Natural killer cell (primary cell): ENCODE data around the gene SOX6. TPM values are rescaled to one million over a fixed set of nuclear protein-coding genes. Genes with fewer than 3 reads are reported as not detected.

Source experiments
- ATAC-seq, 3 donors: fragments of 150-1000 bp in 2 of 3; fragments of 200-7000 bp in 1 of 3; cut with Tn5 transposase; 1 replicate in 1 of 3; 2 replicates in 2 of 3; pipeline ENCODE4 v1.10.0; 2021; ENCODE audit warnings: mild to moderate bottlenecking in 2 of 3, moderate library complexity in 2 of 3
- DNase-seq, 2 donors: peaks; one replicate each; pipeline versions ENCODE4 v3.0.0 to v3.0.0-alpha.2; 2013 to 2021; ENCODE audit warnings: mixed read lengths in 1 of 2
- H3K27ac ChIP-seq: one replicate; pipeline ENCODE4 v1.5.1; 2013; ENCODE audit warnings: mild to moderate bottlenecking, low read length
- H3K27me3 ChIP-seq: one replicate; pipeline ENCODE4 v1.6.1; 2013; ENCODE audit warnings: low read length; ENCODE audit not compliant: control insufficient read depth, insufficient read depth
- H3K36me3 ChIP-seq: one replicate; pipeline ENCODE4 v1.6.1; 2013; ENCODE audit warnings: low read length; ENCODE audit not compliant: control insufficient read depth, insufficient read depth
- H3K4me1 ChIP-seq: one replicate; pipeline ENCODE4 v1.6.1; 2013; ENCODE audit warnings: low read length; ENCODE audit not compliant: control insufficient read depth, insufficient read depth
- H3K4me3 ChIP-seq: one replicate; pipeline ENCODE4 v1.5.1; 2013; ENCODE audit warnings: low read length
- H3K9me3 ChIP-seq: one replicate; pipeline ENCODE4 v1.6.1; 2013; ENCODE audit warnings: low read length; ENCODE audit not compliant: control insufficient read depth, insufficient read depth
- H3K27ac Mint-ChIP-seq, 2 donors: one replicate each; pipeline ENCODE4 v1.8.0; 2022; ENCODE audit warnings: mild to moderate bottlenecking in 2 of 2, mixed read lengths in 2 of 2, moderate library complexity in 1 of 2
- H3K27me3 Mint-ChIP-seq, 2 donors: one replicate each; pipeline ENCODE4 v1.8.0; 2022; ENCODE audit warnings: low read depth in 2 of 2, mixed read lengths in 2 of 2
- H3K36me3 Mint-ChIP-seq: one replicate; pipeline ENCODE4 v1.8.0; 2022; ENCODE audit warnings: mixed read lengths
- H3K4me1 Mint-ChIP-seq, 2 donors: one replicate each; pipeline ENCODE4 v1.8.0; 2022; ENCODE audit warnings: mixed read lengths in 2 of 2
- H3K4me3 Mint-ChIP-seq: one replicate; pipeline ENCODE4 v1.8.0; 2022; ENCODE audit warnings: mild to moderate bottlenecking, moderate library complexity, mixed read lengths
- H3K9me3 Mint-ChIP-seq, 2 donors: one replicate each; pipeline ENCODE4 v1.8.0; 2022; ENCODE audit warnings: mixed read lengths in 2 of 2
- WGBS: methylation state at CpG from one replicate; pipeline ENCODE4 v1.1.7; 2013; ENCODE audit warnings: missing lambda C conversion rate; ENCODE audit not compliant: insufficient coverage; 5-methylcytosine and 5-hydroxymethylcytosine counted together
- intact Hi-C: fragments of 100-400 bp; cut with micrococcal nuclease; formaldehyde crosslinking; loops from one replicate; pipeline ENCODE4 v1.14.2; 2022
- total RNA-seq, 4 donors: library from RNA; stranded (reverse); fragments of 120-200 nt in 1 of 4; gene quantifications; one replicate each; pipeline versions ENCODE4 v1.2.3 to v1.2.4, GENCODE V29; 2013 to 2022
- TF ChIP-seq, protein P1 (sequence below): fragments of 200-600 bp; IDR thresholded peaks from one replicate; pipeline ENCODE4 v1.8.0; 2022; ENCODE audit warnings: antibody characterized with exemption

SOX6 gene
- total RNA-seq, 3 donors from 2014 or later (not counting 1 experiment from before 2014, with no cell fraction given) = 0.27 TPM; not detected in 2

- H3K36me3 Mint-ChIP-seq = no peaks in the 10 kb centered on the region
- no peaks in the 10 kb centered on the region for H3K27me3 ChIP-seq
- intact Hi-C loops = no loop called here
- H3K27ac ChIP-seq = no peak overlapping the region
- TF ChIP-seq, protein P1, sequence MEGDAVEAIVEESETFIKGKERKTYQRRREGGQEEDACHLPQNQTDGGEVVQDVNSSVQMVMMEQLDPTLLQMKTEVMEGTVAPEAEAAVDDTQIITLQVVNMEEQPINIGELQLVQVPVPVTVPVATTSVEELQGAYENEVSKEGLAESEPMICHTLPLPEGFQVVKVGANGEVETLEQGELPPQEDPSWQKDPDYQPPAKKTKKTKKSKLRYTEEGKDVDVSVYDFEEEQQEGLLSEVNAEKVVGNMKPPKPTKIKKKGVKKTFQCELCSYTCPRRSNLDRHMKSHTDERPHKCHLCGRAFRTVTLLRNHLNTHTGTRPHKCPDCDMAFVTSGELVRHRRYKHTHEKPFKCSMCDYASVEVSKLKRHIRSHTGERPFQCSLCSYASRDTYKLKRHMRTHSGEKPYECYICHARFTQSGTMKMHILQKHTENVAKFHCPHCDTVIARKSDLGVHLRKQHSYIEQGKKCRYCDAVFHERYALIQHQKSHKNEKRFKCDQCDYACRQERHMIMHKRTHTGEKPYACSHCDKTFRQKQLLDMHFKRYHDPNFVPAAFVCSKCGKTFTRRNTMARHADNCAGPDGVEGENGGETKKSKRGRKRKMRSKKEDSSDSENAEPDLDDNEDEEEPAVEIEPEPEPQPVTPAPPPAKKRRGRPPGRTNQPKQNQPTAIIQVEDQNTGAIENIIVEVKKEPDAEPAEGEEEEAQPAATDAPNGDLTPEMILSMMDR = no peak
- H3K36me3 ChIP-seq = no peaks in the 10 kb centered on the region
- peaks cover 3 to 6% of the 10 kb centered on the region in 2 donors for H3K9me3 Mint-ChIP-seq
- H3K27ac Mint-ChIP-seq = no peak overlapping the region
- DNase-seq = no peak
- no peak overlapping the region for H3K4me3 ChIP-seq
- WGBS = 74% methylated on average over 3 of the region's 3 CpGs
- H3K4me1 ChIP-seq = no peaks in the 10 kb centered on the region
- no peaks in the 10 kb centered on the region for H3K4me1 Mint-ChIP-seq
- ATAC-seq = no peak
- no peaks in the 10 kb centered on the region for H3K27me3 Mint-ChIP-seq
- H3K9me3 ChIP-seq = no peaks in the 10 kb centered on the region
- no peak overlapping the region for H3K4me3 Mint-ChIP-seq
Measured at GRCh38 chr11:16363706-16364105, 7.4 kb upstream of the SOX6 start.

- DNase-seq = no peak
- Mint-ChIP-seq H3K9me3 (peaks cover 3 to 6% of the 10 kb centered on the region in 2 donors), H3K27me3 (no peaks in the 10 kb centered on the region), H3K4me3 (no peak overlapping the region), H3K27ac (no peak overlapping the region), H3K4me1 (no peaks in the 10 kb centered on the region), H3K36me3 (no peaks in the 10 kb centered on the region)
- H3K4me1 ChIP-seq = no peaks in the 10 kb centered on the region
- no peaks in the 10 kb centered on the region for H3K9me3 ChIP-seq
- TF ChIP-seq, protein P1 = no peak
- H3K27me3 ChIP-seq = no peaks in the 10 kb centered on the region
- no peak overlapping the region for H3K4me3 ChIP-seq
- no CpG with 5 or more reads among the region's 1 CpG for WGBS
- no peak overlapping the region for H3K27ac ChIP-seq
- ATAC-seq = no peak
- intact Hi-C loops = no loop called here
- H3K36me3 ChIP-seq = no peaks in the 10 kb centered on the region
Measured at GRCh38 chr11:16361108-16361865, 4.9 kb upstream of the SOX6 start.

- ATAC-seq = no peak
- no peaks in the 10 kb centered on the region for H3K27me3 Mint-ChIP-seq
- Histone ChIP-seq H3K27me3 (no peaks in the 10 kb centered on the region), H3K4me3 (no peak overlapping the region), H3K4me1 (no peaks in the 10 kb centered on the region), H3K27ac (no peak overlapping the region), H3K36me3 (no peaks in the 10 kb centered on the region), H3K9me3 (no peaks in the 10 kb centered on the region)
- no peak overlapping the region for H3K4me3 Mint-ChIP-seq
- DNase-seq = no peak
- TF ChIP-seq, protein P1 = no peak
- intact Hi-C loops = no loop called here
- H3K27ac Mint-ChIP-seq = no peak overlapping the region
- 100% methylated on average over 1 of the region's 4 CpGs for WGBS
- H3K9me3 Mint-ChIP-seq = peaks cover 3 to 6% of the 10 kb centered on the region in 2 donors
- no peaks in the 10 kb centered on the region for H3K4me1 Mint-ChIP-seq
- H3K36me3 Mint-ChIP-seq = no peaks in the 10 kb centered on the region
Measured at GRCh38 chr11:16359369-16359768, 3.0 kb upstream of the SOX6 start.

- no peak overlapping the region for H3K4me3 ChIP-seq
- H3K27ac ChIP-seq = no peak overlapping the region
- Mint-ChIP-seq H3K27ac (no peak overlapping the region), H3K27me3 (no peaks in the 10 kb centered on the region), H3K36me3 (no peaks in the 10 kb centered on the region), H3K4me1 (no peaks in the 10 kb centered on the region), H3K4me3 (no peak overlapping the region), H3K9me3 (peaks cover 3 to 6% of the 10 kb centered on the region in 2 donors)
- H3K9me3 ChIP-seq = no peaks in the 10 kb centered on the region
- H3K4me1 ChIP-seq = no peaks in the 10 kb centered on the region
- TF ChIP-seq, protein P1 = no peak
- intact Hi-C loops = no loop called here
- no peak for DNase-seq
- no peaks in the 10 kb centered on the region for H3K36me3 ChIP-seq
- H3K27me3 ChIP-seq = no peaks in the 10 kb centered on the region
- ATAC-seq = no peak
Measured at GRCh38 chr11:16358726-16359125, 2.4 kb upstream of the SOX6 start.
